A673 (cell line): ENCODE results near the gene SHC4. TPM values are rescaled to one million over a fixed set of nuclear protein-coding genes. Genes with fewer than 3 reads are reported as not detected.

ENCODE experiments used
- BruUV-seq: library from RNA; stranded (reverse); fragments of 400-500 nt; replicated peaks from 2 replicates; lab custom pipeline; 2021; lab: Mats Ljungman, UMichigan
- CTCF ChIA-PET: fragments of 300-600 bp; sonication (Branson Sonifier 250); formaldehyde crosslinking; loops from one replicate; lab custom pipeline; 2022; ENCODE audit warnings: antibody characterized with exemption; lab: Charles Lee
- POLR2A ChIA-PET: fragments of 300-600 bp; sonication (Branson Sonifier 250); formaldehyde crosslinking; loops from one replicate; lab custom pipeline; 2022; ENCODE audit warnings: antibody characterized with exemption; ENCODE audit not compliant: low non-redundant PET; lab: Charles Lee
- DNase-seq: peaks from one replicate; pipeline ENCODE4 v3.0.0-alpha.2; 2015; ENCODE audit warnings: low spot score
- H3K27ac ChIP-seq: fragments of 200-600 bp; sonication (generic); 2 replicates; pipeline ENCODE4 v1.5.1; 2016; ENCODE audit warnings: mixed run types, low read depth, mild to moderate bottlenecking, mixed read lengths, antibody characterized with exemption, low read length; ENCODE audit not compliant: poor library complexity, severe bottlenecking
- H3K27me3 ChIP-seq: fragments of 200-600 bp; sonication (generic); replicated peaks from 2 replicates; pipeline ENCODE4 v1.6.1; 2017; ENCODE audit warnings: mixed run types, low read depth, mild to moderate bottlenecking, mixed read lengths, antibody characterized with exemption, low read length; ENCODE audit not compliant: insufficient read depth, poor library complexity
- H3K36me3 ChIP-seq: fragments of 200-600 bp; sonication (generic); 2 replicates; pipeline ENCODE4 v1.6.1; 2016; ENCODE audit warnings: mixed run types, mild to moderate bottlenecking, mixed read lengths, antibody characterized with exemption, low read length; ENCODE audit not compliant: insufficient read depth, poor library complexity, severe bottlenecking
- H3K4me1 ChIP-seq: fragments of 200-600 bp; sonication (generic); 2 replicates; pipeline ENCODE4 v1.6.1; 2017; ENCODE audit warnings: mixed run types, mild to moderate bottlenecking, mixed read lengths, antibody characterized with exemption, low read length; ENCODE audit not compliant: insufficient read depth, poor library complexity, severe bottlenecking
- H3K4me3 ChIP-seq: fragments of 200-600 bp; sonication (generic); 2 replicates; pipeline ENCODE4 v1.5.1; 2016; ENCODE audit warnings: low read depth, mixed run types, mild to moderate bottlenecking, mixed read lengths, low read length; ENCODE audit not compliant: poor library complexity, severe bottlenecking
- H3K9me3 ChIP-seq: fragments of 200-600 bp; sonication (generic); 2 replicates; pipeline ENCODE4 v1.6.1; 2016; ENCODE audit warnings: mixed run types, low read depth, mild to moderate bottlenecking, mixed read lengths, antibody characterized with exemption, low read length; ENCODE audit not compliant: poor library complexity, severe bottlenecking
- CTCF ChIP-seq: fragments of 300-800, 200-600 bp; sonication (generic); conservative IDR thresholded peaks from 2 replicates; pipeline ENCODE4 v1.5.1; 2017; ENCODE audit warnings: low read depth, mild to moderate bottlenecking, antibody characterized with exemption, low read length, moderate library complexity, mixed read lengths
- EZH2 ChIP-seq: fragments of 200-600 bp; sonication (generic); IDR thresholded peaks from 2 replicates; pipeline ENCODE4 v1.6.1; 2017; ENCODE audit warnings: borderline replicate concordance, low read depth, mild to moderate bottlenecking, mixed read lengths, antibody characterized with exemption, low read length; ENCODE audit not compliant: poor library complexity, severe bottlenecking
- intact Hi-C: fragments of 100-400 bp; cut with micrococcal nuclease; formaldehyde crosslinking; loops from one replicate; pipeline ENCODE4 v1.10.0; 2022; ENCODE audit not compliant: unreplicated experiment
- total RNA-seq: library from RNA; stranded (reverse); gene quantifications from 2 replicates; pipeline ENCODE4 v1.2.3, GENCODE V29; 2021

Gene SHC4
- total RNA-seq, 1 experiment from 2014 or later, result 0.73 TPM

GRCh38 chr15:48981941-48982340 is 18.2 kb upstream of the SHC4 start:
- CTCF ChIA-PET, result no interaction called here
- H3K27ac ChIP-seq, result no peak overlapping the region
- no peaks in the 10 kb centered on the region for H3K9me3 ChIP-seq
- DNase-seq, result no peak
- no peaks in the 10 kb centered on the region for H3K36me3 ChIP-seq
- POLR2A ChIA-PET, result no interaction called here
- no peak overlapping the region for H3K4me3 ChIP-seq
- H3K27me3 ChIP-seq, result no peaks in the 10 kb centered on the region
- no TSS peak for BruUV-seq
- TF ChIP-seq CTCF (no peak), EZH2 (no peak)
- no peaks in the 10 kb centered on the region for H3K4me1 ChIP-seq
- intact Hi-C loops, result no loop called here

- Histone ChIP-seq H3K9me3 (no peaks in the 10 kb centered on the region), H3K4me3 (no peak overlapping the region), H3K36me3 (no peaks in the 10 kb centered on the region), H3K27ac (no peak overlapping the region), H3K4me1 (peaks cover 7% of the 10 kb centered on the region), H3K27me3 (no peaks in the 10 kb centered on the region)
- intact Hi-C loops, result no loop called here
- ChIA-PET CTCF (no interaction called here), POLR2A (no interaction called here)
- TF ChIP-seq CTCF, result no peak
- DNase-seq, result no peak
- no TSS peak for BruUV-seq
Measured at GRCh38 chr15:48978638-48979037, 14.9 kb upstream of the SHC4 start.

- ChIA-PET POLR2A (interaction anchor here (1.1 kb wide), 1 partner anchor 98 kb away, joined by 3 read pairs; the partner anchor contains the start of gene EID1), CTCF (interaction anchor here (1.4 to 1.7 kb wide), 3 partner anchors 13 to 114 kb away, joined by 11 to 21 read pairs (median 13); partner anchors contain the start of genes EID1 and SHC4)
- Histone ChIP-seq H3K27me3 (no peaks in the 10 kb centered on the region), H3K36me3 (no peaks in the 10 kb centered on the region), H3K4me1 (peaks cover 7% of the 10 kb centered on the region), H3K9me3 (no peaks in the 10 kb centered on the region), H3K27ac (no peak overlapping the region), H3K4me3 (peak overlapping the region; percentile 44)
- intact Hi-C loops, result no loop called here
- TF ChIP-seq EZH2 (no peak), CTCF (no peak)
- DNase-seq, result no peak
- BruUV-seq, result no TSS peak
Measured at GRCh38 chr15:48976444-48977088, 12.8 kb upstream of the SHC4 start.
